Tibial nerve (tissue), 4 donors: ENCODE results near the gene NR4A2.

Experiments
- EP300 ChIP-seq, 2 donors: sonication (generic); formaldehyde crosslinking; IDR thresholded peaks; one replicate each; pipeline ENCODE4 v1.6.1; 2017; ENCODE audit warnings: antibody characterized with exemption in 2 of 2, mild to moderate bottlenecking in 1 of 2
- POLR2A ChIP-seq, 2 donors: fragments of 450-650 bp; IDR thresholded peaks; one replicate each; pipeline ENCODE4 v1.6.1; 2017; ENCODE audit warnings: antibody characterized with exemption in 2 of 2, mild to moderate bottlenecking in 2 of 2, moderate library complexity in 2 of 2
- TF ChIP-seq, protein P1 (sequence below), 5 experiments: fragments of 200-600 bp in 3 of 5; fragments of 450-650 bp in 2 of 5; sonication (generic) in 3 of 5; IDR thresholded peaks; one replicate each; pipeline ENCODE4 v1.5.1; 2016 to 2019; ENCODE audit warnings: antibody characterized with exemption in 5 of 5, mild to moderate bottlenecking in 3 of 5, moderate library complexity in 2 of 5

DNA sequence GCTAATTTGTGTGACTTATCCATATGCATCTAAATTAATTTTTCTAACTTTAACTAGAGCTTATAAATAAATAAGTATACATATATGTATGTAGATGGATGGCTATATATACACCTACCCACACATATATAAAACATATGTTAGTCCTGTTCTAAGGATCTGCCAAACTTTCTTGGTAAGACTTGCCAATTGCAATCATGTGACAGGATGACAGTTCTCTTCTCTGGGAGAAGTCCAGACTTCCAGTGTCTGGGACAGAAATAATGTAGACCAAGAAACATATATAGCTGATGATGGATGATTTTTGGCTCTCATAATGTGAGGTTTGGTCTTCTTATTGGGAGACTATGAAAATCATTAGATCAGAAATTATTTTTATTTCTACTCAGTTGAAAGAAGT lies 30.6 kb upstream of the NR4A2 start:
- TF ChIP-seq, protein P1, sequence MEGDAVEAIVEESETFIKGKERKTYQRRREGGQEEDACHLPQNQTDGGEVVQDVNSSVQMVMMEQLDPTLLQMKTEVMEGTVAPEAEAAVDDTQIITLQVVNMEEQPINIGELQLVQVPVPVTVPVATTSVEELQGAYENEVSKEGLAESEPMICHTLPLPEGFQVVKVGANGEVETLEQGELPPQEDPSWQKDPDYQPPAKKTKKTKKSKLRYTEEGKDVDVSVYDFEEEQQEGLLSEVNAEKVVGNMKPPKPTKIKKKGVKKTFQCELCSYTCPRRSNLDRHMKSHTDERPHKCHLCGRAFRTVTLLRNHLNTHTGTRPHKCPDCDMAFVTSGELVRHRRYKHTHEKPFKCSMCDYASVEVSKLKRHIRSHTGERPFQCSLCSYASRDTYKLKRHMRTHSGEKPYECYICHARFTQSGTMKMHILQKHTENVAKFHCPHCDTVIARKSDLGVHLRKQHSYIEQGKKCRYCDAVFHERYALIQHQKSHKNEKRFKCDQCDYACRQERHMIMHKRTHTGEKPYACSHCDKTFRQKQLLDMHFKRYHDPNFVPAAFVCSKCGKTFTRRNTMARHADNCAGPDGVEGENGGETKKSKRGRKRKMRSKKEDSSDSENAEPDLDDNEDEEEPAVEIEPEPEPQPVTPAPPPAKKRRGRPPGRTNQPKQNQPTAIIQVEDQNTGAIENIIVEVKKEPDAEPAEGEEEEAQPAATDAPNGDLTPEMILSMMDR (IDR thresholded peaks at IDR 0.05), result no peak
- TF ChIP-seq EP300 (IDR thresholded peaks at IDR 0.05) (no peak), POLR2A (IDR thresholded peaks at IDR 0.05) (no peak)
